ENCODE data around the gene ADH1B. TPM values are rescaled to one million over a fixed set of nuclear protein-coding genes. Genes with fewer than 3 reads are reported as not detected.

The ADH1B gene
- total RNA-seq, 1 donor from 2014 or later = 6.1 TPM

- TF ChIP-seq CTCF (conservative IDR thresholded peaks at IDR 0.05) = no peak
- Mint-ChIP-seq H3K27me3 (no peaks in the 10 kb centered on the region), H3K9me3 (peaks cover 4% of the 10 kb centered on the region), H3K4me1 (ENCODE audit: unreplicated experiment) (no peaks in the 10 kb centered on the region), H3K4me3 (no peak overlapping the region), H3K27ac (no peak overlapping the region), H3K36me3 (peaks cover 6% of the 10 kb centered on the region)
- DNase-seq (ENCODE audit: extremely low spot score, unreplicated experiment) = no peak
Measured at GRCh38 chr4:99301376-99302164, 19.6 kb downstream of the ADH1B start.

- Mint-ChIP-seq H3K27ac (no peak overlapping the region), H3K9me3 (peaks cover 4% of the 10 kb centered on the region)
- no peak for TF ChIP-seq CTCF (conservative IDR thresholded peaks at IDR 0.05)
Measured at GRCh38 chr4:99300934-99301333, 20.3 kb downstream of the ADH1B start.

GRCh38 chr4:99293357-99293756, 27.8 kb downstream of the ADH1B start:
- Mint-ChIP-seq H3K4me3 (no peak overlapping the region), H3K27me3 (no peaks in the 10 kb centered on the region), H3K9me3 (peaks cover 13% of the 10 kb centered on the region), H3K4me1 (ENCODE audit: unreplicated experiment) (no peaks in the 10 kb centered on the region), H3K36me3 (no peaks in the 10 kb centered on the region), H3K27ac (no peak overlapping the region)
- no peak for TF ChIP-seq CTCF (conservative IDR thresholded peaks at IDR 0.05)
- no peak for DNase-seq (ENCODE audit: extremely low spot score, unreplicated experiment)

More at GRCh38 chr4:99300934-99301333, 20.3 kb downstream of the ADH1B start:
- DNase-seq (ENCODE audit: extremely low spot score, unreplicated experiment) = no peak
- Mint-ChIP-seq H3K4me1 (ENCODE audit: unreplicated experiment) (no peaks in the 10 kb centered on the region), H3K36me3 (peaks cover 6% of the 10 kb centered on the region), H3K4me3 (no peak overlapping the region), H3K27me3 (no peaks in the 10 kb centered on the region)

- no peak within 1 kb of the TSS for H3K4me3 Mint-ChIP-seq
- peaks cover 9% of the 10 kb centered on the region for H3K9me3 Mint-ChIP-seq
- H3K27me3 Mint-ChIP-seq = no peaks in the 10 kb centered on the region
- H3K27ac Mint-ChIP-seq = no peak within 1 kb of the TSS
- no peaks in the 10 kb centered on the region for H3K36me3 Mint-ChIP-seq
- no peak for TF ChIP-seq CTCF (conservative IDR thresholded peaks at IDR 0.05)
- no peaks in the 10 kb centered on the region for H3K4me1 Mint-ChIP-seq (ENCODE audit: unreplicated experiment)
- DNase-seq (ENCODE audit: extremely low spot score, unreplicated experiment) = no peak
Measured at GRCh38 chr4:99290848-99291786, 30.1 kb downstream of the ADH1B start, which contains the start of gene ADH1A. Gene ADH1A, minus strand, starts transcription at chr4:99290985. Its CDS starts 71 bp downstream, at chr4:99290914.

GRCh38 chr4:99285387-99285786, 35.8 kb downstream of the ADH1B start:
- H3K27me3 Mint-ChIP-seq = no peaks in the 10 kb centered on the region
- H3K27ac Mint-ChIP-seq = no peak overlapping the region
- TF ChIP-seq CTCF (conservative IDR thresholded peaks at IDR 0.05) = no peak
- H3K36me3 Mint-ChIP-seq = no peaks in the 10 kb centered on the region
- DNase-seq (ENCODE audit: extremely low spot score, unreplicated experiment) = no peak
- no peak overlapping the region for H3K4me3 Mint-ChIP-seq
- no peaks in the 10 kb centered on the region for H3K4me1 Mint-ChIP-seq (ENCODE audit: unreplicated experiment)
- no peaks in the 10 kb centered on the region for H3K9me3 Mint-ChIP-seq

All from type B pancreatic cell (in vitro differentiated cells).